Esophagus muscularis mucosa (tissue), 3 donors: ENCODE results near the gene RNASE8.

Source experiments
- CTCF ChIP-seq, 3 experiments: fragments of 200-600 bp in 2 of 3; fragments of 450-650 bp in 1 of 3; sonication (generic) in 2 of 3; IDR thresholded peaks; one replicate each; pipeline ENCODE4 v1.5.1; 2017 to 2019; ENCODE audit warnings: antibody characterized with exemption in 3 of 3, mild to moderate bottlenecking in 2 of 3, moderate library complexity in 1 of 3
- POLR2A ChIP-seq: fragments of 450-650 bp; IDR thresholded peaks from one replicate; pipeline ENCODE4 v1.6.1; 2017; ENCODE audit warnings: antibody characterized with exemption, moderate library complexity, mild to moderate bottlenecking, low read depth

- TF ChIP-seq CTCF (IDR thresholded peaks at IDR 0.05) (peak; percentile 71 to 80 (median 78)), POLR2A (no peak)
These were observed 11.1 kb downstream of the RNASE8 start for GRCh38 chr14:21068521-21069387.
